Measurements from ENCODE around the gene ST6GALNAC2. TPM values are rescaled to one million over a fixed set of nuclear protein-coding genes. Genes with fewer than 3 reads are reported as not detected.
"Not testable (repeated sequence)": the region's sequence is repeated elsewhere in the genome, so short reads cannot be mapped to it uniquely, and the experiment has no call there.

The ST6GALNAC2 gene
- total and polyA plus RNA-seq, 5 donors from 2014 or later = 0.08 to 0.39 (median 0.13) TPM; not detected in 2

DNA sequence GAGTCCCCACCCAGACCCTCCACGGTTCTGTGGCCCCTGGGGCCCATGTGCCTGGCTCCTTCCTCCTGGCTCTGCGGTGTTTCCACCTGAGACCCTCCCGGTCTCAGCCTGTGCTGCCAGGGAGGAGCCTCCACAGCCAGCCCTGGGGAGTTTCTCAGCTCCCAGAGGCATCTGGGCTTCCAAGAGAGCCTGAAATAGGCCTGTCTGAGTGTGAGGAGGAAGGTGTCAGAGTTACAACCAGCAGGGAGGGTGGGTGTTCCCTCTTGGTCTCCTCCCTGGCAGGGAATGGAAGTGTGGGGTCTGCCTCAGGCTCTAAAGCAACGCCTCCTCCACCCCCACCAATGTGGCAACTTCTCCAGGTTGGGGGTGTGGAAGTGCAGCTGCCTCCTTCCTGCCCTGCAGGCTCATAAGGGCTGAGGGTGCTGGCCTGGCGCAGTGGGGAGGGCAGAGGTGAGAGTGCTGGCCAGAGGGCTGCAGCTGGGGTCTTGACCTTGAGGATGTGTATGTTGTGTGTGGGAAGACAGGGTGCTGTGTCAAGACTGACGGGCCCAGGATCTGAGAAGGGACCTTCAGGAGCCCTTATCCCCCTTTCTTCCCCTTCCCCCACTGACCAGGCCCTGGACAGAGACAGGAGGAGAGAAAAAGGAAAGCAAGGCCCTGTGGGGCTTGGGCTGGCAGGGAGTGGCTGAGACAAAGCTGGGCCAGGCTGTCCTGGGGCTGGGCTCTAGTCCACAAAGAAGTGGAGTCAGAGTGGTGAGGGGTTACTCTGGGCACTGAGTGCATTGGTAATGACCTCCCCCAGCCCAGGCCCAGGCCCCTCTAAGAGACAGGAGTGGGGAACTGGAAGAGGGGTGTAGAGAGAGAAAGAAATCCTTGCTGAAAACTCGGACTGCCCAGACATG lies 50.6 kb downstream of the ST6GALNAC2 start:
- H3K9me3 Mint-ChIP-seq = peaks cover 0 to 3% (median 0%) of the 10 kb centered on the region in 7 donors
- ATAC-seq (ENCODE audit: low read depth in 2 of 2) = peak in 1 of 2 donors; percentile 18

GRCh38 chr17:76533640-76534359 lies 51.9 kb downstream of the ST6GALNAC2 start:
- H3K4me3 ChIP-seq (ENCODE audit: low read depth, low read length); DNase-seq; H3K9me3 ChIP-seq (ENCODE audit: control insufficient read depth in 2 of 2, low read length in 2 of 2); H3K36me3 Mint-ChIP-seq; H3K4me1 ChIP-seq (ENCODE audit: control insufficient read depth, insufficient read depth, low read length, poor library complexity, severe bottlenecking); ATAC-seq (ENCODE audit: low read depth in 2 of 2); H3K9me3 Mint-ChIP-seq; H3K27me3 ChIP-seq (ENCODE audit: control insufficient read depth, insufficient read depth, low read length); H3K36me3 ChIP-seq (ENCODE audit: control insufficient read depth, insufficient read depth, low read length); H3K27ac Mint-ChIP-seq; H3K4me3 Mint-ChIP-seq; H3K27ac ChIP-seq (ENCODE audit: insufficient read depth, low read length, poor library complexity, severe bottlenecking): not testable (repeated sequence)
- peaks cover 24% of the 10 kb centered on the region for H3K27me3 Mint-ChIP-seq
- peaks cover 0 to 16% (median 0%) of the 10 kb centered on the region in 4 donors for H3K4me1 Mint-ChIP-seq

More for the DNA sequence above, 50.6 kb downstream of the ST6GALNAC2 start:
- H3K4me3 Mint-ChIP-seq = no peak overlapping the region
- no peak for DNase-seq
- H3K27ac Mint-ChIP-seq = peak overlapping the region in 1 of 3 donors; percentile 36
- H3K4me3 ChIP-seq (ENCODE audit: low read depth, low read length) = no peak overlapping the region
- no peaks in the 10 kb centered on the region for H3K36me3 Mint-ChIP-seq
- H3K27me3 Mint-ChIP-seq = peaks cover 36% of the 10 kb centered on the region
- H3K4me1 Mint-ChIP-seq = peaks cover 0 to 13% (median 0%) of the 10 kb centered on the region in 4 donors
- no peaks in the 10 kb centered on the region for H3K36me3 ChIP-seq (ENCODE audit: control insufficient read depth, insufficient read depth, low read length)
- no peak overlapping the region for H3K27ac ChIP-seq (ENCODE audit: insufficient read depth, low read length, poor library complexity, severe bottlenecking)
- no peaks in the 10 kb centered on the region for H3K9me3 ChIP-seq (ENCODE audit: control insufficient read depth in 2 of 2, low read length in 2 of 2)
- H3K4me1 ChIP-seq (ENCODE audit: control insufficient read depth, insufficient read depth, low read length, poor library complexity, severe bottlenecking) = no peaks in the 10 kb centered on the region
- H3K27me3 ChIP-seq (ENCODE audit: control insufficient read depth, insufficient read depth, low read length) = peaks cover 8% of the 10 kb centered on the region

- peaks cover 5% of the 10 kb centered on the region for H3K27me3 ChIP-seq (ENCODE audit: control insufficient read depth, insufficient read depth, low read length)
- no peaks in the 10 kb centered on the region for H3K9me3 ChIP-seq (ENCODE audit: control insufficient read depth in 2 of 2, low read length in 2 of 2)
- no peaks in the 10 kb centered on the region for H3K36me3 ChIP-seq (ENCODE audit: control insufficient read depth, insufficient read depth, low read length)
- H3K4me1 ChIP-seq (ENCODE audit: control insufficient read depth, insufficient read depth, low read length, poor library complexity, severe bottlenecking) = peaks cover 20% of the 10 kb centered on the region
- no peaks in the 10 kb centered on the region for H3K36me3 Mint-ChIP-seq
- DNase-seq = no peak
- H3K27ac ChIP-seq (ENCODE audit: insufficient read depth, low read length, poor library complexity, severe bottlenecking) = no peak overlapping the region
- H3K4me3 Mint-ChIP-seq = peak overlapping the region in 1 of 4 donors; percentile 59
- peaks cover 0 to 29% (median 2%) of the 10 kb centered on the region in 4 donors for H3K4me1 Mint-ChIP-seq
- H3K4me3 ChIP-seq (ENCODE audit: low read depth, low read length) = no peak overlapping the region
- ATAC-seq (ENCODE audit: low read depth in 2 of 2) = no peak
- peaks cover 21% of the 10 kb centered on the region for H3K27me3 Mint-ChIP-seq
- peak overlapping the region in 1 of 3 donors; percentile 34 for H3K27ac Mint-ChIP-seq
- no peaks in the 10 kb centered on the region for H3K9me3 Mint-ChIP-seq
Measured at GRCh38 chr17:76532072-76532651, 53.5 kb downstream of the ST6GALNAC2 start.

DNA sequence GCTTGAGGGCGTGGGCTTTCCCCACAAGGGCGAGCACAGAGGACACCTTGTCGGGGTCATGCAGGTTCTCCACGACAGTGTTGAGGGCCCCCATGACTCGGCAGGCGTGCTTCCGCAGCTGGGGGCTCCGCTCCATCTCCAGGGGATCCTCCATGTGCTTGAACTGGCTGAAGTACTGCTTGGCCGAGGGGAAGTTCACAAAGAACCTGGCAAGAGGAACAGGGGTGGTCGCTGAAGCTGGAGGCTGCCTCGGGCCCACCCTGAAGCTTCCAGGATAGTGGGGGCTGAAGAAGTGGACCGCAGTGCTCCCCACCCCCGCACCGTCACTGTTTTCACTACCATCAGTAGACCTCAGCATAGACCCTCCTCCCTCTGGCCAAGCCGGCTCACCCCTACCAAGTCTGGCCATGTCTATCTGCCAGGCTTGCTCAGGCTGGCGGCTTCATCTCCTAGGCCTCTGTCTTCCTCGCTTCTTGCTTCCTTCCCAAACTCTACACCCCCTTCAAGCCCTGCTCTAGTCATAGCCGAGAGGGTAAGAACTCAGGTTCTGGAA lies 54.1 kb downstream of the ST6GALNAC2 start:
- H3K27ac Mint-ChIP-seq = peak overlapping the region in 2 of 3 donors; percentile 34 to 82
- Histone ChIP-seq H3K4me3 (ENCODE audit: low read depth, low read length) (no peak overlapping the region), H3K36me3 (ENCODE audit: control insufficient read depth, insufficient read depth, low read length) (no peaks in the 10 kb centered on the region), H3K27me3 (ENCODE audit: control insufficient read depth, insufficient read depth, low read length) (peaks cover 4% of the 10 kb centered on the region), H3K27ac (ENCODE audit: insufficient read depth, low read length, poor library complexity, severe bottlenecking) (no peak overlapping the region), H3K9me3 (ENCODE audit: control insufficient read depth in 2 of 2, low read length in 2 of 2) (no peaks in the 10 kb centered on the region), H3K4me1 (ENCODE audit: control insufficient read depth, insufficient read depth, low read length, poor library complexity, severe bottlenecking) (peaks cover 20% of the 10 kb centered on the region)
- ATAC-seq (ENCODE audit: low read depth in 2 of 2) (no peak), DNase-seq (no peak)
- peaks cover 17% of the 10 kb centered on the region for H3K27me3 Mint-ChIP-seq
- no peaks in the 10 kb centered on the region for H3K36me3 Mint-ChIP-seq
- H3K4me3 Mint-ChIP-seq = peak overlapping the region in 2 of 4 donors; percentile 36 to 59
- H3K9me3 Mint-ChIP-seq = no peaks in the 10 kb centered on the region
- peaks cover 0 to 30% (median 2%) of the 10 kb centered on the region in 4 donors for H3K4me1 Mint-ChIP-seq

DNA sequence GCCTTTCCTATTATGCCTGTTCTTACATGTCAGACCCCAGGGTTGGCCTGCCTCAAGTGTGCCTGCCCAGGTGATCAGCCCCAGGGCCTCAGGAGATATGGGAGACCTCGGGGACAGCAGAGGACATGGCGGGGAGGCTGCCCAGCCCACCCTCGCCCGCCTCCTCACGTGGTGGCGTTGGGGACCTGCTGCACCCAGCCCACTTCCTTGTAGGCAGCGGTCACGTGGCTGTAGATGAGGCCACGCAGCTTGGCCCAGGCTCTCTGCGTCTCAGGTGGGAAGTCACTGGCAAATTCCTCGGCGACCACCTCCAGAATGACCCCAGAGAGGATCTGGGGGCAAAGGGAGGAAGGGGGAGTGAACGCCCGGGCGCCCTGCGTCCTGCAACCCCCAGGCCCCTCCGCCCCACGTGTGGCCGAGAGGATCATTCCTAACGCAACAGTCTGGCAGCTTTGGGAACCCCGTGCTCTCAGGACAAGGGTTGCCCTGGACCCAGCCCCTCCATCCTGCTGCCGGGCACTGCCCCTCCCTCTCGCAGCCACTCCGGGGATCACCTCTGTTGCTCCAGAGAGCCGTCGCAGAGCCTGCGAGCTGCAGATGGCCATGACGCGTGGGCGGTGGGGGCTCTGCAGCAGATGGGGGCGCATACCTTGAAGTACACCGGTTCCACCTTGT lies 54.7 kb downstream of the ST6GALNAC2 start:
- no peak overlapping the region for H3K27ac ChIP-seq (ENCODE audit: insufficient read depth, low read length, poor library complexity, severe bottlenecking)
- ATAC-seq (ENCODE audit: low read depth in 2 of 2) = no peak
- peaks cover 20% of the 10 kb centered on the region for H3K4me1 ChIP-seq (ENCODE audit: control insufficient read depth, insufficient read depth, low read length, poor library complexity, severe bottlenecking)
- no peaks in the 10 kb centered on the region for H3K9me3 ChIP-seq (ENCODE audit: control insufficient read depth in 2 of 2, low read length in 2 of 2)
- no peak overlapping the region for H3K4me3 ChIP-seq (ENCODE audit: low read depth, low read length)
- Mint-ChIP-seq H3K27ac (peak overlapping the region in 1 of 3 donors; percentile 85), H3K4me3 (no peak overlapping the region), H3K27me3 (peaks cover 10% of the 10 kb centered on the region), H3K9me3 (no peaks in the 10 kb centered on the region), H3K36me3 (no peaks in the 10 kb centered on the region), H3K4me1 (peaks cover 0 to 32% (median 2%) of the 10 kb centered on the region in 4 donors)
- H3K27me3 ChIP-seq (ENCODE audit: control insufficient read depth, insufficient read depth, low read length) = no peaks in the 10 kb centered on the region
- H3K36me3 ChIP-seq (ENCODE audit: control insufficient read depth, insufficient read depth, low read length) = no peaks in the 10 kb centered on the region
- no peak for DNase-seq

DNA sequence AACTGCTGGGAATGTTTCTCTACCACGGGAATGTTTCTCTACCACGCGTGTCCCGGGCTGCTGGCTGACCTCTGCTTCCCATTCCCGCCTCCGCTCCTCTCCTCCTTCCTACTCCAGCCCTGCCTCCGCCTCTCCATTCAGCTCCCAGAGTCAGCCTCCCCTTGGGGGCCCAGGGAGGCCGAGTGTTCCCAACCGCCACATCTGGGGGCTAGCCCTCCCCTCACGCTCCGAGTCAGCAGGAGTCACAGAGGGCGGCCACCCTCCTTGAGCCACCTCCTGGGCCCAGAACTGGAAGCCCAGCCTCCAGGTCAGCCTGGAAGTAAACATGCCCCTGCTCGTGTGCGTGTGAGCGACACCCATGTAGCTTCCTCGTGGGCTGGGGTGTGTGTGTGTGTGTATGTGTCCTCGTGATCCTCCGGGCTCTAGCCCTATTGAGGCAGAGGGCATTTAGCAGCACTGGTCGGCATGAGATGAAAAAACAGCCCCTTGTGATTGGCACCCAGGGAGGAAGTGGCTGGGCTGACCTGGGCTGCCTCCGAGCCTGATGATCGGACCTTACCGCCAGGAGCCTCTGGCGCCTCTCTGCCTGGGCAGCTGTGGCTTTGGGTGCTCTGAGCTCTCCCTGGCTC lies 55.5 kb downstream of the ST6GALNAC2 start:
- H3K4me1 ChIP-seq (ENCODE audit: control insufficient read depth, insufficient read depth, low read length, poor library complexity, severe bottlenecking) = peaks cover 20% of the 10 kb centered on the region
- H3K36me3 ChIP-seq (ENCODE audit: control insufficient read depth, insufficient read depth, low read length) = no peaks in the 10 kb centered on the region
- H3K9me3 Mint-ChIP-seq = no peaks in the 10 kb centered on the region
- no peak for DNase-seq
- no peak overlapping the region for H3K27ac ChIP-seq (ENCODE audit: insufficient read depth, low read length, poor library complexity, severe bottlenecking)
- H3K27me3 ChIP-seq (ENCODE audit: control insufficient read depth, insufficient read depth, low read length) = no peaks in the 10 kb centered on the region
- no peak for ATAC-seq (ENCODE audit: low read depth in 2 of 2)
- peaks cover 8% of the 10 kb centered on the region for H3K27me3 Mint-ChIP-seq
- no peaks in the 10 kb centered on the region for H3K36me3 Mint-ChIP-seq
- H3K4me3 ChIP-seq (ENCODE audit: low read depth, low read length) = no peak overlapping the region
- no peaks in the 10 kb centered on the region for H3K9me3 ChIP-seq (ENCODE audit: control insufficient read depth in 2 of 2, low read length in 2 of 2)
- no peak overlapping the region for H3K4me3 Mint-ChIP-seq
- H3K27ac Mint-ChIP-seq = peak overlapping the region in 1 of 3 donors; percentile 85
- peaks cover 0 to 32% (median 2%) of the 10 kb centered on the region in 4 donors for H3K4me1 Mint-ChIP-seq
